H1 (cell line): ENCODE measurements around the gene HOXB6. TPM values are rescaled to one million over a fixed set of nuclear protein-coding genes. Genes with fewer than 3 reads are reported as not detected.

Experiments
- CTCF ChIA-PET: fragments of 300-600 bp; sonication (Branson Sonifier 250); formaldehyde crosslinking; loops from one replicate; lab custom pipeline; 2021; ENCODE audit not compliant: partially characterized antibody; lab: Charles Lee
- POLR2A ChIA-PET: fragments of 300-600 bp; sonication (Branson Sonifier 250); formaldehyde crosslinking; loops from one replicate; lab custom pipeline; 2021; ENCODE audit warnings: inconsistent platforms; ENCODE audit not compliant: partially characterized antibody; lab: Charles Lee
- DNase-seq, 2 experiments: peaks; one replicate each; pipeline versions ENCODE4 v3.0.0 to v3.0.0-alpha.2; 2010 to 2022; ENCODE audit warnings: low spot score in 2 of 2, low read depth in 1 of 2, mixed read lengths in 1 of 2
- FAIRE-seq: peaks from 2 replicates; lab custom pipeline; 2011; peaks lifted over from hg19 to GRCh38; lab: Jason Lieb, UNC
- H2AFZ ChIP-seq: 2 replicates; pipeline ENCODE4 v1.8.1; 2012; ENCODE audit warnings: low read length, inconsistent platforms
- H2AK5ac ChIP-seq: 2 replicates; pipeline ENCODE4 v1.6.1; 2013; ENCODE audit warnings: low read depth, low read length
- H2BK120ac ChIP-seq: replicated peaks from 2 replicates; pipeline ENCODE3; 2013; ENCODE audit warnings: low read depth, low read length, inconsistent platforms
- H2BK12ac ChIP-seq: 2 replicates; pipeline ENCODE4 v1.6.1; 2013; ENCODE audit warnings: low read depth, low read length
- H2BK15ac ChIP-seq: 2 replicates; pipeline ENCODE4 v1.6.1; 2013; ENCODE audit warnings: low read length
- H2BK20ac ChIP-seq: 2 replicates; pipeline ENCODE4 v1.6.1; 2013; ENCODE audit warnings: low read length
- H2BK5ac ChIP-seq: 2 replicates; pipeline ENCODE4 v1.6.1; 2013; ENCODE audit warnings: low read depth, low read length
- H3K14ac ChIP-seq: 2 replicates; pipeline ENCODE4 v1.6.1; 2013; ENCODE audit warnings: inconsistent platforms; ENCODE audit not compliant: insufficient read length
- H3K18ac ChIP-seq: 2 replicates; pipeline ENCODE4 v1.6.1; 2013; ENCODE audit warnings: low read length; ENCODE audit errors: extremely low read depth
- H3K23ac ChIP-seq: 2 replicates; pipeline ENCODE4 v1.6.1; 2013; ENCODE audit warnings: inconsistent platforms; ENCODE audit not compliant: insufficient read length
- H3K23me2 ChIP-seq: 2 replicates; pipeline ENCODE4 v1.6.1; 2013; ENCODE audit warnings: low read depth, low read length
- H3K27ac ChIP-seq: 2 replicates; pipeline ENCODE4 v1.6.1; 2011; ENCODE audit warnings: low read depth, low read length, inconsistent platforms
- H3K27me3 ChIP-seq, 4 experiments: replicated peaks in 1 of 4; 1 replicate in 1 of 4; 2 replicates in 3 of 4; pipeline versions ENCODE4 v1.6.1 to v1.8.1; 2011 to 2013; ENCODE audit warnings: low read length in 3 of 4, mild to moderate bottlenecking in 3 of 4, inconsistent platforms in 2 of 4, mixed read lengths in 2 of 4, moderate library complexity in 1 of 4; ENCODE audit not compliant: control insufficient read depth in 3 of 4, insufficient read depth in 3 of 4; ENCODE audit errors: extremely low read depth in 1 of 4
- H3K36me3 ChIP-seq, 4 experiments: 2 replicates each; pipeline versions ENCODE4 v1.6.1 to v1.8.1; 2011 to 2013; ENCODE audit warnings: mild to moderate bottlenecking in 4 of 4, low read length in 3 of 4, moderate library complexity in 2 of 4, control low read depth in 1 of 4, inconsistent platforms in 1 of 4; ENCODE audit not compliant: insufficient read depth in 4 of 4, control insufficient read depth in 2 of 4
- H3K4ac ChIP-seq: replicated peaks from 2 replicates; pipeline ENCODE3; 2013; ENCODE audit warnings: low read length, low read depth, mixed read lengths, inconsistent platforms; ENCODE audit not compliant: insufficient read length
- H3K4me1 ChIP-seq, 4 experiments: replicated peaks in 1 of 4; 1 replicate in 1 of 4; 2 replicates in 3 of 4; pipeline versions ENCODE4 v1.6.1 to v1.8.1; 2011 to 2013; ENCODE audit warnings: low read length in 3 of 4, inconsistent platforms in 2 of 4, mixed read lengths in 1 of 4; ENCODE audit not compliant: insufficient read depth in 4 of 4, control insufficient read depth in 3 of 4
- H3K4me2 ChIP-seq, 2 experiments: 2 replicates each; pipeline versions ENCODE4 v1.6.1 to v1.8.1; 2011 to 2013; ENCODE audit warnings: low read depth in 2 of 2, low read length in 2 of 2, control low read depth in 1 of 2, inconsistent platforms in 1 of 2, mild to moderate bottlenecking in 1 of 2; ENCODE audit not compliant: insufficient read depth in 1 of 2
- H3K4me3 ChIP-seq, 4 experiments: fragments of 200-600, 300-600 bp in 1 of 4; sonication (generic), shearing (Covaris generic), sonication (Bioruptor Twin) in 1 of 4; 2 replicates each; pipeline versions ENCODE4 v1.5.1 to v1.8.1; 2011 to 2016; ENCODE audit warnings: low read length in 4 of 4, low read depth in 3 of 4, control low read depth in 2 of 4, inconsistent platforms in 2 of 4, mild to moderate bottlenecking in 2 of 4, mixed read lengths in 1 of 4, moderate library complexity in 1 of 4; ENCODE audit not compliant: insufficient read depth in 2 of 4; ENCODE audit errors: extremely low read depth in 1 of 4
- H3K56ac ChIP-seq: replicated peaks from 2 replicates; pipeline ENCODE3; 2013; ENCODE audit warnings: low read depth, mild to moderate bottlenecking, mixed read lengths, low read length, inconsistent platforms; ENCODE audit not compliant: insufficient read length
- H3K79me1 ChIP-seq: 2 replicates; pipeline ENCODE4 v1.6.1; 2013; ENCODE audit warnings: low read depth, low read length, control low read depth
- H3K79me2 ChIP-seq, 2 experiments: 2 replicates each; pipeline versions ENCODE4 v1.6.1 to v1.8.1; 2012 to 2013; ENCODE audit warnings: low read length in 2 of 2, mild to moderate bottlenecking in 2 of 2, inconsistent platforms in 1 of 2; ENCODE audit not compliant: insufficient read depth in 2 of 2, control insufficient read depth in 1 of 2
- H3K9ac ChIP-seq, 4 experiments: replicated peaks in 1 of 4; 1 replicate in 1 of 4; 2 replicates in 3 of 4; pipeline versions ENCODE4 v1.6.1 to v1.8.1; 2011 to 2013; ENCODE audit warnings: low read depth in 3 of 4, low read length in 3 of 4, control low read depth in 2 of 4, mild to moderate bottlenecking in 2 of 4, moderate library complexity in 2 of 4, inconsistent platforms in 1 of 4; ENCODE audit errors: extremely low read depth in 1 of 4
- H3K9me3 ChIP-seq, 2 experiments: 2 replicates each; pipeline versions ENCODE4 v1.6.1 to v1.8.1; 2012 to 2013; ENCODE audit warnings: mild to moderate bottlenecking in 2 of 2, moderate library complexity in 2 of 2, control low read depth in 1 of 2, inconsistent platforms in 1 of 2, low read depth in 1 of 2, low read length in 1 of 2, mixed read lengths in 1 of 2; ENCODE audit not compliant: insufficient read depth in 2 of 2
- H4K20me1 ChIP-seq, 2 experiments: replicated peaks in 1 of 2; 2 replicates each; pipeline versions ENCODE3 to v1.8.1; 2011 to 2013; ENCODE audit warnings: inconsistent platforms in 2 of 2, low read length in 2 of 2, mild to moderate bottlenecking in 1 of 2; ENCODE audit not compliant: insufficient read depth in 2 of 2, control insufficient read depth in 1 of 2
- H4K5ac ChIP-seq: 2 replicates; pipeline ENCODE4 v1.6.1; 2013; ENCODE audit warnings: low read length, low read depth, mixed read lengths, inconsistent platforms; ENCODE audit not compliant: insufficient read length
- H4K8ac ChIP-seq: 2 replicates; pipeline ENCODE4 v1.8.0; 2013; ENCODE audit warnings: mild to moderate bottlenecking, moderate library complexity, low read length, inconsistent platforms; ENCODE audit not compliant: insufficient read depth; ENCODE audit errors: extremely low read depth
- H4K91ac ChIP-seq: replicated peaks from 2 replicates; pipeline ENCODE3; 2013; ENCODE audit warnings: low read length, mixed read lengths, inconsistent platforms; ENCODE audit not compliant: insufficient read length
- CBX8 ChIP-seq: fragments of 300-800, 300-1000 bp; sonication (generic); IDR thresholded peaks from 2 replicates; pipeline ENCODE4 v1.7.1; 2016; ENCODE audit warnings: low read depth, low read length, borderline replicate concordance
- EP300 ChIP-seq, 2 experiments: IDR thresholded peaks; 1 replicate in 1 of 2; 2 replicates in 1 of 2; pipeline ENCODE4 v1.6.1; 2011 to 2012; ENCODE audit warnings: low read depth in 2 of 2, low read length in 2 of 2, mild to moderate bottlenecking in 2 of 2, borderline replicate concordance in 1 of 2, inconsistent platforms in 1 of 2, moderate library complexity in 1 of 2
- EZH2 ChIP-seq: fragments of 200-600 bp; sonication (generic); IDR thresholded peaks from 2 replicates; pipeline ENCODE4 v1.7.1; 2012; ENCODE audit warnings: low read depth, mild to moderate bottlenecking, moderate library complexity, low read length, inconsistent platforms; ENCODE audit not compliant: severe bottlenecking
- FOSL1 ChIP-seq: IDR thresholded peaks from 2 replicates; pipeline ENCODE4 v1.6.1; 2011; ENCODE audit warnings: mild to moderate bottlenecking, low read depth, low read length, moderate library complexity; ENCODE audit not compliant: insufficient read depth
- RNF2 ChIP-seq: fragments of 200-900, 300-1000 bp; sonication (generic); IDR thresholded peaks from 2 replicates; pipeline ENCODE4 v1.7.1; 2016; ENCODE audit warnings: borderline replicate concordance, low read depth, mild to moderate bottlenecking, antibody characterized with exemption, low read length; ENCODE audit not compliant: poor library complexity, severe bottlenecking; ENCODE audit errors: missing control alignments
- SUZ12 ChIP-seq: fragments of 200-600 bp; sonication (generic); IDR thresholded peaks from 2 replicates; pipeline ENCODE4 v1.6.1; 2012; ENCODE audit warnings: mild to moderate bottlenecking, inconsistent platforms, low read length, moderate library complexity, mixed read lengths
- ZNF274 ChIP-seq: IDR thresholded peaks from 2 replicates; pipeline ENCODE4 v1.7.0; 2012; ENCODE audit warnings: low read length, borderline replicate concordance; ENCODE audit errors: extremely low read depth
- WGBS, 2 experiments: shearing (Covaris generic) in 1 of 2; methylation state at CpG; one replicate each; pipeline versions ENCODE4 v1.1.6 to v1.1.7; 2013 to 2015; ENCODE audit warnings: low lambda C conversion rate in 2 of 2, mixed read lengths in 2 of 2, inconsistent platforms in 1 of 2, low coverage in 1 of 2, missing lambda C conversion rate in 1 of 2; ENCODE audit not compliant: insufficient replicate concordance in 2 of 2, insufficient coverage in 1 of 2, insufficient read length in 1 of 2; ENCODE audit errors: extremely low coverage in 1 of 2, missing lambda C conversion rate in 1 of 2; 5-methylcytosine and 5-hydroxymethylcytosine counted together
- polyA plus RNA-seq, 7 experiments: library from polyadenylated mRNA; depleted of rRNA in 3 of 7; stranded (reverse) in 5 of 7; unstranded in 2 of 7; fragments of >200 nt in 5 of 7; fragments of 200-250 nt in 2 of 7; gene quantifications; 1 replicate in 5 of 7; 2 replicates in 1 of 7; 4 replicates in 1 of 7; pipeline versions ENCODE4 v1.2.1 to v1.2.3, GENCODE V29; 2011 to 2013; ENCODE audit warnings: missing spikeins in 2 of 7, mixed read lengths in 2 of 7
- total RNA-seq: library from RNA; stranded (reverse); fragmentation: NEBNext Ultra II Directional; extraction: Animal tissue kit (Norgen Biotek cat#: 25700); gene quantifications from 2 replicates; pipeline ENCODE4 v1.2.1, GENCODE V29; 2021

HOXB6 gene
- total and polyA plus RNA-seq, 2 of the 8 experiments (the other 6 are each of a cell fraction or from before 2014, with no cell fraction given): not detected

DNA sequence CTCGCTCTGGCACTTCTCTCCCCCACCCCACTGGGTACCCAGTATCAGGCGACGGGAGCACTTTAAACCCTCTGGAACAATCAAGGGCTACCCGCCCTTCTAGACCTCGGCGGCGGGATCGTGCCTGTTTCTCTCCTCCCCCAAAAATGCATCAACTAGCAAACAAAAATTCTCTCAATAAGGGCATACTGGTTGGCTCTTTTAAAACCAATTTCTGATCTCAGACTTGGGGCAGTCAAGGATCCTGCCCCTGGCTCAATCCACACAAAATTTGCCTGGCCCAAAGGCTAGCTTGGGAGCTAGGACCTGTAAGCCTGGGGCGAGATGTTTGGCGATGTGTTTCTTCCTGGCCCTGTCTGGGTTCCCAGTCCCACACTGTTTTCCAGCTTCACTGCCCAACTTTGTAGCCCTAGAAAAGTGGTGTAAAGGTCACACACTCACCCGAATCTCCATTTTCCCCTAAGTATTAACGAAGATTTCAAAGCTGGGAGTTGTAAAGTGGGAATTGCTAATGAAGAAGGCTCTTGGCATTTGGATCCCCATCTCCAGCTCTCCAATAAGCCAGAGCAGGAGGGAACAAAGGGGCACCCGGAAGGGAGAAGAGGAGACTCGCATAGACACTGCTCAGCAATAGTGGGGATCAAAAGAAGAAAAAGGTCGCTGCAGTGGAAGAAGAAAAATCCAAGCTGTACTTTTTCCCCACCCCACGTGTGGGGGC is 45.5 kb downstream of the HOXB6 start:
- H3K56ac ChIP-seq: no peak overlapping the region
- H3K4me2 ChIP-seq: no peak overlapping the region
- no peaks in the 10 kb centered on the region for H3K9me3 ChIP-seq
- H3K4me1 ChIP-seq: peaks cover 0 to 9% (median 4%) of the 10 kb centered on the region in 4 experiments; a peak in 4 of 7 replicates
- peaks cover 0 to 5% (median 0%) of the 10 kb centered on the region in 4 experiments; a peak in 1 of 8 replicates for H3K36me3 ChIP-seq
- peaks cover 16 to 31% of the 10 kb centered on the region in 2 experiments for H4K20me1 ChIP-seq
- CTCF ChIA-PET: interaction anchor here (0.8 to 1.6 kb wide), 9 partner anchors 9 to 294 kb away, joined by 3 to 7 read pairs (median 3); partner anchors contain the start of gene HOXB9
- no peaks in the 10 kb centered on the region for H3K79me2 ChIP-seq
- no peak overlapping the region for H3K23ac ChIP-seq
- no peaks in the 10 kb centered on the region for H3K79me1 ChIP-seq
- no peak overlapping the region for H3K4ac ChIP-seq
- H3K4me3 ChIP-seq: no peak overlapping the region
- no peak overlapping the region for H3K9ac ChIP-seq
- no peak overlapping the region for H2AFZ ChIP-seq
- no peak for FAIRE-seq
- TF ChIP-seq ZNF274 (no peak), SUZ12 (peak; percentile 88), FOSL1 (no peak), EP300 (IDR thresholded peaks at IDR 0.05; ENCODE audit: borderline replicate concordance in 1 of 2, low read depth in 2 of 2, low read length in 2 of 2) (no peak), EZH2 (peak; percentile 85), RNF2 (peak; percentile 84), CBX8 (peak; percentile 89; the same call in 1 of the 2 replicates)
- TF ChIP-seq, all 59 proteins: peak for 4
- Histone ChIP-seq H4K8ac (no peak overlapping the region), H4K5ac (no peak overlapping the region), H4K91ac (no peak overlapping the region), H2BK120ac (no peak overlapping the region), H3K23me2 (no peaks in the 10 kb centered on the region), H2AK5ac (no peak overlapping the region), H2BK5ac (no peak overlapping the region), H2BK15ac (no peak overlapping the region), H2BK20ac (no peak overlapping the region), H3K27me3 (peaks cover 99 to 100% (median 99%) of the 10 kb centered on the region in 4 experiments), H3K14ac (no peak overlapping the region), H3K18ac (no peak overlapping the region; the same call in 1 of the 2 replicates), H3K27ac (no peak overlapping the region), H2BK12ac (no peak overlapping the region)
- 10% methylated on average over 16 of the region's 16 CpGs; no CpG with 5 or more reads in 1 of the 2 experiments for WGBS, 2 experiments
- POLR2A ChIA-PET: no interaction called here
- no peak for DNase-seq
